ENCODE results near the gene TMBIM1. TPM values are rescaled to one million over a fixed set of nuclear protein-coding genes. Genes with fewer than 3 reads are reported as not detected.

Gene TMBIM1
- total RNA-seq, result 62.6 and 63.1 TPM in 2 replicates

GRCh38 chr2:218292048-218293014 lies at the start of gene TMBIM1:
TSS of gene TMBIM1 (minus strand) at chr2:218292503. CDS start at chr2:218282141, 10,362 bp downstream.
- DNase-seq, result peak; percentile 96
- intact Hi-C loops (cut with micrococcal nuclease), result loop anchor here (5.0 kb wide), 1 partner anchor 75 kb away; no protein-coding TSS in a partner anchor
- H3K27ac Mint-ChIP-seq, result peak within 1 kb of the TSS; percentile 91
- peak within 1 kb of the TSS; percentile 94 for H3K4me3 Mint-ChIP-seq
- peaks cover 8% of the 10 kb centered on the region for H3K36me3 Mint-ChIP-seq (ENCODE audit: low read depth)
- H3K9me3 Mint-ChIP-seq, result no peaks in the 10 kb centered on the region
- H3K27me3 Mint-ChIP-seq, result peaks cover 3% of the 10 kb centered on the region
- H3K4me1 Mint-ChIP-seq, result peaks cover 45% of the 10 kb centered on the region

- H3K27me3 Mint-ChIP-seq, result peaks cover 3% of the 10 kb centered on the region
- intact Hi-C loops (cut with micrococcal nuclease), result no loop called here
- DNase-seq, result no peak
These were observed 49.1 kb upstream of the TMBIM1 start for GRCh38 chr2:218341381-218341780.

GRCh38 chr2:218340656-218341055 lies 48.4 kb upstream of the TMBIM1 start:
- Mint-ChIP-seq H3K27ac (no peak overlapping the region), H3K27me3 (peaks cover 2% of the 10 kb centered on the region), H3K4me1 (no peaks in the 10 kb centered on the region), H3K4me3 (no peak overlapping the region), H3K9me3 (no peaks in the 10 kb centered on the region), H3K36me3 (ENCODE audit: low read depth) (no peaks in the 10 kb centered on the region)
- no peak for DNase-seq
- intact Hi-C loops (cut with micrococcal nuclease), result no loop called here

More at GRCh38 chr2:218341381-218341780, 49.1 kb upstream of the TMBIM1 start:
- Mint-ChIP-seq H3K27ac (no peak overlapping the region), H3K9me3 (no peaks in the 10 kb centered on the region), H3K36me3 (ENCODE audit: low read depth) (no peaks in the 10 kb centered on the region), H3K4me3 (no peak overlapping the region), H3K4me1 (no peaks in the 10 kb centered on the region)

GRCh38 chr2:218334531-218334930 lies 42.2 kb upstream of the TMBIM1 start:
- Mint-ChIP-seq H3K4me3 (no peak overlapping the region), H3K9me3 (no peaks in the 10 kb centered on the region), H3K4me1 (peaks cover 3% of the 10 kb centered on the region), H3K27me3 (peaks cover 2% of the 10 kb centered on the region), H3K36me3 (ENCODE audit: low read depth) (no peaks in the 10 kb centered on the region), H3K27ac (no peak overlapping the region)
- DNase-seq, result no peak
- intact Hi-C loops (cut with micrococcal nuclease), result no loop called here

GRCh38 chr2:218332920-218333645 lies 40.8 kb upstream of the TMBIM1 start:
- Mint-ChIP-seq H3K36me3 (ENCODE audit: low read depth) (no peaks in the 10 kb centered on the region), H3K27me3 (peaks cover 2% of the 10 kb centered on the region), H3K27ac (peak overlapping the region; percentile 56), H3K4me1 (peaks cover 3% of the 10 kb centered on the region), H3K9me3 (no peaks in the 10 kb centered on the region), H3K4me3 (no peak overlapping the region)
- no peak for DNase-seq
- intact Hi-C loops (cut with micrococcal nuclease), result no loop called here

- H3K36me3 Mint-ChIP-seq (ENCODE audit: low read depth), result no peaks in the 10 kb centered on the region
- no peak for DNase-seq
- no peaks in the 10 kb centered on the region for H3K27me3 Mint-ChIP-seq
- intact Hi-C loops (cut with micrococcal nuclease), result no loop called here
- peak overlapping the region; percentile 56 for H3K27ac Mint-ChIP-seq
- no peak overlapping the region for H3K4me3 Mint-ChIP-seq
- H3K9me3 Mint-ChIP-seq, result no peaks in the 10 kb centered on the region
- H3K4me1 Mint-ChIP-seq, result peaks cover 3% of the 10 kb centered on the region
These were observed 40.0 kb upstream of the TMBIM1 start for GRCh38 chr2:218332288-218332687.

- peaks cover 3% of the 10 kb centered on the region for H3K4me1 Mint-ChIP-seq
- no peaks in the 10 kb centered on the region for H3K27me3 Mint-ChIP-seq
- no peaks in the 10 kb centered on the region for H3K9me3 Mint-ChIP-seq
- H3K36me3 Mint-ChIP-seq (ENCODE audit: low read depth), result no peaks in the 10 kb centered on the region
- no peak overlapping the region for H3K27ac Mint-ChIP-seq
- DNase-seq, result no peak
- no peak overlapping the region for H3K4me3 Mint-ChIP-seq
- intact Hi-C loops (cut with micrococcal nuclease), result no loop called here
These were observed 39.4 kb upstream of the TMBIM1 start for GRCh38 chr2:218331745-218332144.

GRCh38 chr2:218329826-218330593 lies 37.7 kb upstream of the TMBIM1 start:
- no peaks in the 10 kb centered on the region for H3K9me3 Mint-ChIP-seq
- peaks cover 4% of the 10 kb centered on the region for H3K27me3 Mint-ChIP-seq
- H3K27ac Mint-ChIP-seq, result no peak overlapping the region
- H3K4me1 Mint-ChIP-seq, result peaks cover 5% of the 10 kb centered on the region
- no peak for DNase-seq
- intact Hi-C loops (cut with micrococcal nuclease), result no loop called here
- no peak overlapping the region for H3K4me3 Mint-ChIP-seq
- H3K36me3 Mint-ChIP-seq (ENCODE audit: low read depth), result no peaks in the 10 kb centered on the region

- Mint-ChIP-seq H3K9me3 (no peaks in the 10 kb centered on the region), H3K36me3 (ENCODE audit: low read depth) (no peaks in the 10 kb centered on the region), H3K4me1 (peaks cover 5% of the 10 kb centered on the region), H3K27me3 (peaks cover 5% of the 10 kb centered on the region), H3K4me3 (no peak overlapping the region), H3K27ac (no peak overlapping the region)
- DNase-seq, result no peak
- intact Hi-C loops (cut with micrococcal nuclease), result no loop called here
These were observed 36.9 kb upstream of the TMBIM1 start for GRCh38 chr2:218329027-218329825.

GRCh38 chr2:218328294-218328693 lies 36.0 kb upstream of the TMBIM1 start:
- H3K9me3 Mint-ChIP-seq, result no peaks in the 10 kb centered on the region
- H3K4me3 Mint-ChIP-seq, result no peak overlapping the region
- DNase-seq, result no peak
- H3K27me3 Mint-ChIP-seq, result peaks cover 14% of the 10 kb centered on the region
- intact Hi-C loops (cut with micrococcal nuclease), result no loop called here
- no peaks in the 10 kb centered on the region for H3K36me3 Mint-ChIP-seq (ENCODE audit: low read depth)
- H3K27ac Mint-ChIP-seq, result no peak overlapping the region
- H3K4me1 Mint-ChIP-seq, result peaks cover 12% of the 10 kb centered on the region

GRCh38 chr2:218327451-218328210 lies 35.3 kb upstream of the TMBIM1 start:
- intact Hi-C loops (cut with micrococcal nuclease), result no loop called here
- Mint-ChIP-seq H3K4me1 (peaks cover 9% of the 10 kb centered on the region), H3K9me3 (no peaks in the 10 kb centered on the region), H3K4me3 (no peak overlapping the region), H3K27ac (no peak overlapping the region), H3K36me3 (ENCODE audit: low read depth) (no peaks in the 10 kb centered on the region), H3K27me3 (peaks cover 15% of the 10 kb centered on the region)
- no peak for DNase-seq

- no peak overlapping the region for H3K27ac Mint-ChIP-seq
- H3K36me3 Mint-ChIP-seq (ENCODE audit: low read depth), result no peaks in the 10 kb centered on the region
- no peak for DNase-seq
- peaks cover 11% of the 10 kb centered on the region for H3K4me1 Mint-ChIP-seq
- intact Hi-C loops (cut with micrococcal nuclease), result no loop called here
- H3K9me3 Mint-ChIP-seq, result no peaks in the 10 kb centered on the region
- no peak overlapping the region for H3K4me3 Mint-ChIP-seq
- peaks cover 16% of the 10 kb centered on the region for H3K27me3 Mint-ChIP-seq
These were observed 34.0 kb upstream of the TMBIM1 start for GRCh38 chr2:218326315-218326714.

All from activated CD4-positive, alpha-beta T cell treated with anti-CD3 and anti-CD28 coated beads, Interleukin-2, amount 10 ng/mL, durations not matched to agents 24 days and 14 days (primary cell).